Gastrocnemius medialis (tissue), 4 donors: ENCODE results near the gene RAPGEF2.

Source experiments
- CTCF ChIP-seq, 5 experiments: fragments of 450-650 bp in 3 of 5; fragments of 200-600 bp in 2 of 5; sonication (generic) in 2 of 5; IDR thresholded peaks in 4 of 5; conservative IDR thresholded peaks in 1 of 5; 1 replicate in 4 of 5; 2 replicates in 1 of 5; pipeline ENCODE4 v1.5.1; 2016 to 2019; ENCODE audit warnings: antibody characterized with exemption in 5 of 5, mild to moderate bottlenecking in 3 of 5, moderate library complexity in 3 of 5
- POLR2A ChIP-seq, 2 donors: fragments of 450-650 bp; IDR thresholded peaks; one replicate each; pipeline ENCODE4 v1.6.1; 2017; ENCODE audit warnings: antibody characterized with exemption in 2 of 2, mild to moderate bottlenecking in 2 of 2, moderate library complexity in 2 of 2

DNA sequence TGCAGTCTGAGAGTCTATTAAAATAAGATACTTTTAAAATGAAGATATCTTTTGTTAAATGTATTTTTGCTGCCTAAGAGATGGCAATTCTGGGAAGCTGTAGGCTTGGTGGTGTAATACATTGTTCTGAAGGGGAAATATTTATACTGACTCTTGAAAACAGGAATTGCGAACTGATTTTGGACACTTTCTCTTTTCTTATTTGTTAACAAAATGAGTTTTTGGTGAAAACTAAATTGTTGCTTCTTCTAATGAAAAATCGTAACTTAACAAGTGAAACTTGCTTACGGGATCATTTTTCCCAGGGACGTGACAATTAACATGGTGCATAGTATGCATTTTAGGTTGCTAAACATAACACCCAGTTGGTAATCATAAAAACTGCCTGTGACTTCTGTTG, 71.0 kb downstream of the RAPGEF2 start:
- no peak for TF ChIP-seq CTCF (IDR thresholded peaks at IDR 0.05 in 4 of 5, conservative IDR thresholded peaks at IDR 0.05 in 1 of 5)
- TF ChIP-seq POLR2A (IDR thresholded peaks at IDR 0.05) = no peak
